H54 (cell line): ENCODE results near the gene ITPKC.

Experiments
- DNase-seq: peaks from one replicate; pipeline ENCODE4 v3.0.0; 2011; ENCODE audit warnings: low spot score, mixed read lengths; ENCODE audit not compliant: insufficient read length
- FAIRE-seq: peaks from 3 replicates; lab custom pipeline; 2011; peaks lifted over from hg19 to GRCh38; lab: Jason Lieb, UNC
- POLR2A ChIP-seq: IDR thresholded peaks from 2 replicates; pipeline ENCODE4 v1.6.1; 2011; ENCODE audit warnings: low read depth, mild to moderate bottlenecking, low read length

The ITPKC gene

GRCh38 chr19:40685016-40685526 is 31.8 kb upstream of the ITPKC start:
- no peak for FAIRE-seq
- TF ChIP-seq POLR2A, result no peak

GRCh38 chr19:40685563-40685962 is 31.3 kb upstream of the ITPKC start:
- FAIRE-seq (no peak), DNase-seq (no peak)
- TF ChIP-seq POLR2A, result no peak

More at GRCh38 chr19:40685016-40685526, 31.8 kb upstream of the ITPKC start:
- DNase-seq, result no peak

- no peak for TF ChIP-seq POLR2A
- FAIRE-seq (no peak), DNase-seq (no peak)
These were observed 29.9 kb upstream of the ITPKC start for GRCh38 chr19:40686882-40687524.

DNA sequence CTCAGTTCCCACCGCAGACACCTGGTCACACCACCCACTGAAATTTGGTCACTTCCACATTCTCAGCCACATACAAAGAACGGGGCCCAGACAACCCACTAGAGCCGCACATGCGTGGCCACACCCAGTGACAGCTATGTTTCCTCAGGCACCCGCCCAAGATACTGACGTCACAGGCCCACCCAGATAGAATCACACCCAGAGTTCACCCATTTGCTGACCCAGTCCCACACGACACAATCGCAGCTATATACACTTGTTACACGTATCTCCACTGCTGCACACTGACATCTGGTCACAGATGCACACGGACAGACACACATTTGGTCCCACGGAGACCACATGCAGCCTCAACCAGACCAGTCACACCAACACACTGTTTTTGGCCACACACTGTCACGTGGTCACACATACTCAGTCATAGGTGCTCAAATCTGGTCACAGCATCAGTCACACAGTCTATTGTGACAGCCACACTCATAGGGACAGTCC is 29.3 kb upstream of the ITPKC start:
- FAIRE-seq (no peak), DNase-seq (no peak)
- TF ChIP-seq POLR2A, result no peak

DNA sequence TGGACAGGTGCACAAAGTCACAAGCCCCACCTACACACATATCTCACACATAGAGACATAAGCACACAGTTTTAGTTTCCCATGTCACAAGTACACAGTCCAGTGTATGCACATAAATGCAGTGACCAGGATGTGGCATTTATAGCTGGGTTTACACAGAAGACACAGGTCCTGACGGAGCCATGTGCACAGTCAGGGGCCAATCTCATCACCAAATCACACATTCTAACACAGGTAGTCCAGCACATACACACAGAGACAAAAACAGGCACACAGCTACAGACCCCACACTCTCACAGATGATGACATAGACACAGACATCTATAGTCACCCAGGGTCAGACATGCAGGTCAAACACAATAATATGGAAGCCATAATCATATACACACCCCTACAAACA is 28.6 kb upstream of the ITPKC start:
- no peak for TF ChIP-seq POLR2A
- DNase-seq (no peak), FAIRE-seq (no peak)

- no peak for TF ChIP-seq POLR2A
- no peak for FAIRE-seq
- no peak for DNase-seq
These were observed 27.9 kb upstream of the ITPKC start for GRCh38 chr19:40688987-40689338.

GRCh38 chr19:40689339-40690049 is 27.4 kb upstream of the ITPKC start:
- TF ChIP-seq POLR2A, result no peak
- no peak for FAIRE-seq
- no peak for DNase-seq

DNA sequence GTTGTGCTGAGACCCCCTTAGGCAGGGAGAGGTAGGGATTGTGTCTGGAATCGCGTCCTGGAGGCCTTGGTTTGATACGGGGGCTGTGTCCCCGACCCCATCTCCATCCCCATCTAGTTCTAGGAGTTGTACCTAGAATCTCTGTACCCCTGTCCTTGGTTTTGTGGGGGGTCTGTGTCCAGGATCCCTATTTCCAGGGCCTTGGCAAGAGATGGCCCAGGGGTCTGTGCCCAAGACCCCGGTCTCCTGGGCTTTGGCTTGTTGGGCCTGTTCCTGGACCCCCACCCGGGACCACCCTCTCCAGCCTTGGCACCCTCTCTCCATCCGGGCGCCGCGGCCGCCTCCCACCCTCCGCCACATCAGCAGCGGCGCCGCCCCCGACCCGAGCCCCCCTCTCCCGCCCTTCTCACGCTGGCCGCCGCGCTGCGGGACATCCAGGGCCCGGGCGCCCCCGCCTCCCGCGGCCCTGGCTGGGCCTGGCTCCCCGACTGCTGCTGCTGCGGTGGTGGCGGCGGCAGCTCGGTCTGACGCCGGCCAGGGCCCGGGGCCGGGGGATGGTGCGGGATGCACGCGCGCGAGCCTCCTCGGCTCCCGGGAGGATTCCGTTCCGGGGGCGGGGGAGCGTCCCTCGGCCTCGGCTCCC is 26.7 kb upstream of the ITPKC start, which contains the start of gene NUMBL:
NUMBL (minus strand) TSS at position 602 of the 643 bp plus-strand sequence; CDS start at position 434, 168 bp downstream.
- FAIRE-seq, result no peak
- TF ChIP-seq POLR2A, result no peak
- no peak for DNase-seq

DNA sequence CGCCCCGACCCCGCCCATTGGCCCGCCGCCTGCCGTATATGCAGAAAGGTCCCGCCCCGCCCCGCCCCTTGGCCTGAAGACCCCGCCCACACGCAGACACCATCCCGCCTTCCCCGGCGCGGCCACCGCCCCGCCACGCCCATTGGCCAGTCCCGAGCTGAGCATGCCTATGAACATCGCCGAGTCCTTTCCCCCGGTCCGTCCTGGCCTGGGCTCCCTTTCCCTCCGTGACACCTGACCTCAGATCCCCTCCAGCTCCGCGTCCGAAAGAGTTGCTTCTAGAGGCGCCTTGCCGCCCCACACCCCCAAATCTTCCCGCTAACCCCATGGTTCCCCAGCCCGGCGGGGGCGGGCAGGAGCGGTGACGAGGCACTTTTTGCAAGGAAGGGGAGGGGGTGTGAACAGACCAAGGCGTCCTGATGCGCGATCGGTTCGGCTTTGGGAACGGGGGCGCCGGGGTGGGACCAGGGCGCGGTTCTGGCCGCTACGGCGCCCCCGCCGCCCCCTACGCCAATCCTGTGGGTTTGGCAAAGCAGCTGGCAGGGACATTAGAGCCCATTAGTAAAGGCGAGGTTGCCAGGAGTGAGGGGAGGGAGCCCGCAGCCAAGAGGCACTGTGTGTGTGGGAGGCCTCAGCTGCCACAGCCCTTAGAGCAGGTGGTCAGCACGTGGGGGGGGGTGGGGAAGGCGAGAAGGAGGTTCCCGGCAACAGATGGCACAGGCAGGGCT is 26.1 kb upstream of the ITPKC start:
- no peak for FAIRE-seq
- TF ChIP-seq POLR2A, result peak; percentile 50; the same call in 1 of the 2 replicates
- peak; percentile 99 for DNase-seq

- DNase-seq (no peak), FAIRE-seq (no peak)
- no peak for TF ChIP-seq POLR2A
These were observed 25.3 kb upstream of the ITPKC start for GRCh38 chr19:40691421-40692211.

DNA sequence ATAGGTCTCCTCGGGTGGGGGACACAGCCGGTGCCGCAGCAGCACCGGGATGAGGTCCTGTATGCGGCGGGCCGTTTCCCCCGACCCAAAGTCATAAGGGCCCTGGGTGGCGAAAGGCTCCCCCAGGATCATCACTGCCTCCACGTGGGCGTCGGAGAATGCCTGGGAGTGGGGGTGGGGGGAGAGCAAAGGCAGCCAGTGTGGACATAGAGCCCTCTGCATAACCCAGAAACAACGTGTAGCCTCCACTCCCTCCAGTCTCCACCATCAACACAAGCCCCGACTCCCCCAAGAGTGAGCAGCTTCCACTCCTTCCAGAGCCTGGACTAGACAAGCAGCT is 24.7 kb upstream of the ITPKC start:
- no peak for TF ChIP-seq POLR2A
- no peak for FAIRE-seq
- DNase-seq, result no peak

DNA sequence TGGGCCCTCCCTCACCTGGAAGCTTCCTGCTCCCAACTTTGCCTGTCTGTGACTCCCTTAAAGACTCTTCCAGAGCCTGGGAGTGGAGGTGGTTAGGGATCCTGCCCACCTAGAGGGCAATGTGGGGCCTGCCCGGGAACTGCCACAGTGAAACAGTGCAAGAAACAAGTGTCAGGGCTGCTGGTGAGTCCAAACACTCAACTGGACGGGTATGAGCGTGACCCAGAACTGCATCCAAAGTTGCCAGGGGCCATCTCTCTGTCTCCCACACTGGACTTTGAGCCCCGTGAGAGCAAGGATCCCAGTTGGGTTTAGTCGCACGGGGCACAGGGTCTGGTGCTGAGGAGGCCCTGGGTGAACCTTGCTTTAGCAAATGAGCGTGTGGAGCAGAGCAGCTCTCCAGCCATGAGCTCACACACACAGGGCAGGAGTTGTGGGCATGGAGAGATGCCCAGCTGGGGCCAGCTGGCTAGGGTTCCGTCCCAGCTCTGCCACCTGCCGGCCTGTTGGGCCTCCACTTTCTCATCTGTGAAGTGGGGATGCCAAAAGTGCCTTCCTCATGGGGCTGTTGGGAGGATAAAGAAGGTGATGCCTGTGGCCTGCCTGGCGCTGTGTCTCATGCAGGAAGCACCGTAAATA is 23.6 kb upstream of the ITPKC start:
- no peak for TF ChIP-seq POLR2A
- FAIRE-seq (no peak), DNase-seq (no peak)
